Coronary artery (tissue), 2 donors: Measurements from ENCODE around the gene POLE2.
"Not testable (repeated sequence)": the region's sequence is repeated elsewhere in the genome, so short reads cannot be mapped to it uniquely, and the experiment has no call there.

ENCODE experiments used
- DNase-seq: peaks from one replicate; pipeline ENCODE4 v3.0.0-alpha.2; 2017; ENCODE audit warnings: low spot score
- H3K27ac ChIP-seq, 2 donors: fragments of 200-600 bp; sonication (generic); one replicate each; pipeline ENCODE4 v1.5.1; 2016 to 2019
- H3K4me3 ChIP-seq: fragments of 200-600 bp; sonication (generic); 2 replicates; pipeline ENCODE4 v1.5.1; 2016; ENCODE audit warnings: mild to moderate bottlenecking, moderate library complexity
- CTCF ChIP-seq: fragments of 200-600 bp; sonication (generic); IDR thresholded peaks from one replicate; pipeline ENCODE4 v1.5.1; 2019; ENCODE audit warnings: antibody characterized with exemption

POLE2 gene

GRCh38 chr14:49686425-49686824 lies 1.6 kb downstream of the POLE2 start:
- Histone ChIP-seq H3K4me3 (no peak overlapping the region), H3K27ac (no peak overlapping the region)
- DNase-seq, result no peak
- TF ChIP-seq CTCF, result no peak

GRCh38 chr14:49679271-49679670 lies 8.7 kb downstream of the POLE2 start:
- H3K4me3 ChIP-seq, result no peak overlapping the region
- no peak overlapping the region for H3K27ac ChIP-seq
- TF ChIP-seq CTCF, result no peak
- DNase-seq, result no peak

- no peak for DNase-seq
- no peak for TF ChIP-seq CTCF
- H3K27ac ChIP-seq, result no peak overlapping the region
- no peak overlapping the region for H3K4me3 ChIP-seq
Observed at GRCh38 chr14:49677643-49678042, 10.4 kb downstream of the POLE2 start.

GRCh38 chr14:49673586-49673985 lies 14.4 kb downstream of the POLE2 start:
- Histone ChIP-seq H3K27ac (no peak overlapping the region), H3K4me3 (no peak overlapping the region)
- TF ChIP-seq CTCF, result no peak
- DNase-seq, result no peak

- no peak for DNase-seq
- no peak overlapping the region for H3K4me3 ChIP-seq
- TF ChIP-seq CTCF, result no peak
- H3K27ac ChIP-seq, result no peak overlapping the region
Observed at GRCh38 chr14:49670475-49670874, 17.5 kb downstream of the POLE2 start.

GRCh38 chr14:49659526-49660455 lies 28.2 kb downstream of the POLE2 start:
- Histone ChIP-seq H3K4me3 (no peak overlapping the region), H3K27ac (no peak overlapping the region)
- no peak for TF ChIP-seq CTCF
- no peak for DNase-seq

- H3K27ac ChIP-seq, DNase-seq, H3K4me3 ChIP-seq: not testable (repeated sequence)
Observed at GRCh38 chr14:49657500-49657899, 30.5 kb downstream of the POLE2 start.
